HG03196 (cell line): ENCODE results near the gene OBI1.
A peak's percentile ranks its signal among the peaks of the same experiment; 100 is the strongest.

Experiments used
- ATAC-seq: cut with Tn5 transposase; IDR thresholded peaks from one replicate; pipeline ENCODE4 v1.9.1; 2021; ENCODE audit not compliant: unreplicated experiment

The OBI1 gene, protein sequence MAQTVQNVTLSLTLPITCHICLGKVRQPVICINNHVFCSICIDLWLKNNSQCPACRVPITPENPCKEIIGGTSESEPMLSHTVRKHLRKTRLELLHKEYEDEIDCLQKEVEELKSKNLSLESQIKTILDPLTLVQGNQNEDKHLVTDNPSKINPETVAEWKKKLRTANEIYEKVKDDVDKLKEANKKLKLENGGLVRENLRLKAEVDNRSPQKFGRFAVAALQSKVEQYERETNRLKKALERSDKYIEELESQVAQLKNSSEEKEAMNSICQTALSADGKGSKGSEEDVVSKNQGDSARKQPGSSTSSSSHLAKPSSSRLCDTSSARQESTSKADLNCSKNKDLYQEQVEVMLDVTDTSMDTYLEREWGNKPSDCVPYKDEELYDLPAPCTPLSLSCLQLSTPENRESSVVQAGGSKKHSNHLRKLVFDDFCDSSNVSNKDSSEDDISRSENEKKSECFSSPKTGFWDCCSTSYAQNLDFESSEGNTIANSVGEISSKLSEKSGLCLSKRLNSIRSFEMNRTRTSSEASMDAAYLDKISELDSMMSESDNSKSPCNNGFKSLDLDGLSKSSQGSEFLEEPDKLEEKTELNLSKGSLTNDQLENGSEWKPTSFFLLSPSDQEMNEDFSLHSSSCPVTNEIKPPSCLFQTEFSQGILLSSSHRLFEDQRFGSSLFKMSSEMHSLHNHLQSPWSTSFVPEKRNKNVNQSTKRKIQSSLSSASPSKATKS

DNA sequence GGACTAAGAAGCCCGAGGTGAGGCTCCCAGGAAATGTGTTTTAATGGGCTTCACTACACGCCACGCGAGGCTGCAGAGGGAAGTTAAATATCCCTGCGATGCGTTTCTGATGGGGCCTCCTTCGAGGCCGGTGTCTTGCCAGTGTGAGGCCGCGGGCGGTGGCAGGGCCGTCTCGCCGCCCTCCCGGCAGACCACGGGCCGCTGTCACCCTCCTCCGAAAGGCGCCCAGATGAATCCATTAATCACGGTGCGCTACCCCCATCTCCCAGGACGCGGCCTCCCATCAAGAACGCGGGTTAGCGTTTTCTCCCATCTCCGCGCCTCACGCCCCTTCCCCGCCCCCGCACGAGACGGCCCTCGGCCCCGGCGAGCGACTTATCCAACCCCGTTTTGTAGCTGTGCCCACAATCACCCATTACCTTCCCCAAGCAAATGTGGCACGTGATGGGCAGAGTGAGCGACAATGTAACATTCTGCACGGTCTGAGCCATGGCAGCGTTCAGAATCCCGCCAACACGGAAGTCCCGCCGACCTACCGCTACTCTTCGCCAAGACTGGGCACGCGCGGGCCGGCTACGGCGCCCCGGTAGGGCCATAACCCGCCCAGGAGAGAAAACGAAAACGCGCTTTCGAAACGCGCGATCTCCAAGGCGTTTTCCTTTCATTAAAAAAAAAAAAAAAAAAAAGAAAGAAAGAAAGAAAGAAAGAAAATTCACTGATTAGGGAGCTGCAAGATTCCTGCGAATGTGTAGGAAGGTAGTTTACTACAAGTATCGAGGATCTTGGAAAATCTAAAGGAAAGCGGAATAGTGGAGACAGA, at the start of gene OBI1:
OBI1 (minus strand) TSS at position 526 of the 820 bp plus-strand sequence; CDS start at position 491, 35 bp downstream.
- peak; percentile 87 for ATAC-seq

DNA sequence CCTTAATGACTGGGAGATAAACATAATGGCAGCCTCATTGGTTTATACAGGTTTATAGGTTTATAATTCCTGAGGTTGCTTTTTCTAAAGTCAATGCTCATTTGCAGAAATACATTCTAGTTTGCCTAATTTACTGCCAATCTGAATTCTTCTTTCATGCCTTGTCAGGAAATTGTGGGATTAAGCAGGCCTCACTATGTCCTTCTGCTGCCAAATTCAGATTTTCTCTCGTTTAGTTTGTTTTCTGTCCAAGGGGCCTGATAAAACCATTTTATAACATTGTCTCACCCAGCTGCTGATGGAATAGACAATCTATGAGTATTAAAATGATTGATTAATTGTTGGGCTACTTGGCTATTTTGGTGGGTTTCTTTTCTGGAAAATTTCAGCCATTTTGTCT, 42.4 kb upstream of the OBI1 start:
- ATAC-seq, result no peak

DNA sequence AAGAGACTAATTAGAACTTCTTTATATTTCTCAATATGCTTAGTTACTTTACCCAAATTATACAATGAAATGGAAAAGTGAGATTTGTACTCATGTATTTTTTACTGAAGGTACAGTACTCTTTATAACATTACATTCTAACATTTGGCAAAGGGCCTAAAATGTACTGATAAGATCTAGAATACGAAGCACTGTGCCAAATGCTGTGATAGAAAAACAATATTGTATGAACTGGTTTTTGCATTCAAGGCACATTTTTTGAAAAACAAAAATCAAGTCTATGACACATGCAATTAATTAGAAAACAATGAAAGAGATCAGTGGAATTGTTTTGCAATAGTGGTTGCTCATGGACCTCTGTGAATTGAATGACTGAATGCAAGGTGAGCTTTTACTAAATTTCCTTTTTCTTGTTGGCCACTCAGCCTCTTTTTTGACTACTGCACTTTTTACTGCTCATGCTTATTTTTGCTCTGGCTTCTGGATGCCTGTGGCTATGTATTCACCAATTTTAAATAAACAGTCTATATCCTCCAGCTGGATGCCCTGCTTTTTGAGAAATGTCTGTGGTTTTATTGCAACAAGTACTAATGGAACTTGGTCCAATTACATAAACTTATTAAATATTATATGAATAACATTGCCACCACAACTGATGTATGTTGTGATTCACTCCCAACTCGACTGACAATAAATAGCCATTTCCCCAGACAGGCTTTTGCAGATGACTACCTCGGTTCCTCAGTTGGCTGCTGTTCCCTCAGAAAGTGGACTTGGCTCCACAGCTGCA, 41.4 kb upstream of the OBI1 start:
- no peak for ATAC-seq

- no peak for ATAC-seq
Observed at GRCh38 chr13:78689011-78689410, 30.1 kb upstream of the OBI1 start.

- no peak for ATAC-seq
Observed at GRCh38 chr13:78686461-78686860, 27.5 kb upstream of the OBI1 start.

DNA sequence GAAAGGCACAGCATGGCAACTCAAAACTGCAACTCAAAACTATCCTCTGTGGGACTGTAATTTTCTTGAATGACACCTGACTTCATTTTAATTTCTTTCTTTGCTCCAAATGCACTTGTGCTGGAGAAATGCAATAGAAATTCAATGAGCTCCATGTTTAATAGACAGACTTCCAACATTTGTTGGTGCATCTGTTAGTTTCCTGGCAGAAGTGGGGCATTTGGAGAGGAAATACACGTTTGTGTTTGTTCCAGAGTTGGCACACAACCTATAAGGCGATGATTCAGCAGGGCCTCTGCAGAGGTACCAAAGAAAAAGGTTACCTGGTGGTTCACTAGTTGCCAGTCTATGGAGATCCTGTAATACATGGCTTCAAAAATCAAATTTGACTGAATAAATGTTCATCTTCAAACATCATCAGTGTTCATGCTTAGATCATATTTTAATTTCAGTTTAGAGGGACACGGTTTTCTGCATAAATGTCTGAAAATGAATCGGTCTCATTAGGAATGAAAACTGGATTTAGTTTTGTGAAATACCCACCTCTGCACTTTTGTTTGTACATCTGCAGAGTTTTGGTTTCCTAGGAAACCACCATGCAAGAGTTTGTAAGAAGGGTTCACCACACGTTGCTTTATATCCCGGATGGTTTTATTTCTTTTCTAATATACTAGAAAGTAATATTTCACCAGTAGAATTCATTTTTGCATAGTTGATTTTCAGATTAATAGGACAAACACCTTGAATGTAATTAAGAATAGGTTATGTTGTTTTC, 21.8 kb upstream of the OBI1 start:
- no peak for ATAC-seq

DNA sequence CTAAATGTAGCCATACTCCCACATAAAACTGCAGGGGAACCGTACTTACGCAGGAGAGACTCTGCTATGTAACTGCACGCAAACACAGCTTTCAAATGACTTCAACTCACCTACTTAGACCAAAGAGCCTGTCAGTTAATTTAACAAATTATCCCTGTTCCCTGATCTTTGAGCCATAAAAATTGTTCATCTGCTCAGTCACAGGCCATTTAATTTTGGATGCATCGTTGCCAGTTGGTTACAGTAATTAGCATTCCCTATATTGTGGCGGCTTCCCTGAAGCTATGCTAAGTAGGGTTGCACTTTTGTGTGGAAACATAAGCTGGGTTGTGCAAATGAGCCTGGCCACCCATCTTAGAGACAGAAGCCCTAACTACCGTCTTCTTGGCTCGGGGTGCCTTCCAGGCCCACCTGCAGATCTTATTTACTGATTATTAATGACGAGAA, 21.2 kb upstream of the OBI1 start:
- ATAC-seq, result no peak

DNA sequence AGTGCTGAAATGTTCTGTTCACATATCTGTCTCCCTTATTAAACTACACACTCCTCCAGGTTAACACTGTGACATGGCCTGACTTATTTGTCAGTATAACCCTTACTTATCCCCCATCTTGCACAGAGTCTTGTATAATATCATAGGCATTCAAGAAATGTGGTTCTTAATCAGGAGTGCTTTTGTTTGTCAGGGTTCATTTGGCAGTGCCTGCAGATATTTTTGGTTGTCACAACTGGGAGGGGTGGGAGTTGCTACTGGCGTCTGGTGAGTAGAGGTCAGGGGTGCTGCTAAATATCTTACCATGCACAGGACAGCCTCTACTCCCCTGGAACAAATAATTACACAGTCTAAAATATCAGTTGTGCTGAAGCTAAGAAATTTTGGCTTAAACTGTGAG, 20.4 kb upstream of the OBI1 start:
- ATAC-seq, result no peak

- ATAC-seq, result no peak
Observed at GRCh38 chr13:78675112-78675511, 16.2 kb upstream of the OBI1 start.

DNA sequence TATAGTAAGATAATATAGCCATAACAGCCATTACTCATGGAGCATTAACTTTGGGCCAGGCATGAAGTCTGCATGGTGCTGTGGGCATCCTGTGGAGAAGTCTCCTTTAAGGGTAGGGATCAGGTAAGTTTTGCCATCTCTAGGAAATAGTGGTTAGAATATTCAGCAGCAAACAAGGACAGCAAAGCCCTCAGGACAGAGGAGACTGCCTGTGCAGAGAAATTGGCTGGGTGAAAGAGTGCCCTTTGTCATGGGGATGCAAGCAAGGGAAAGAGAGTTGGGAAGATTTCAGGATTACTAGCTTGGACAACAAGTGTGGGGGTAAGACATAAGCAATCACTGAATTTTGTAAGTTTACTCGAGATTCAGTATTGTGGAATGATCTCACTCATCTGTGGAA, 15.7 kb upstream of the OBI1 start:
- no peak for ATAC-seq

- ATAC-seq, result peak; percentile 25
Observed at GRCh38 chr13:78662467-78662866, 3.5 kb upstream of the OBI1 start.

GRCh38 chr13:78660495-78660857, 1.5 kb upstream of the OBI1 start:
- ATAC-seq, result no peak

DNA sequence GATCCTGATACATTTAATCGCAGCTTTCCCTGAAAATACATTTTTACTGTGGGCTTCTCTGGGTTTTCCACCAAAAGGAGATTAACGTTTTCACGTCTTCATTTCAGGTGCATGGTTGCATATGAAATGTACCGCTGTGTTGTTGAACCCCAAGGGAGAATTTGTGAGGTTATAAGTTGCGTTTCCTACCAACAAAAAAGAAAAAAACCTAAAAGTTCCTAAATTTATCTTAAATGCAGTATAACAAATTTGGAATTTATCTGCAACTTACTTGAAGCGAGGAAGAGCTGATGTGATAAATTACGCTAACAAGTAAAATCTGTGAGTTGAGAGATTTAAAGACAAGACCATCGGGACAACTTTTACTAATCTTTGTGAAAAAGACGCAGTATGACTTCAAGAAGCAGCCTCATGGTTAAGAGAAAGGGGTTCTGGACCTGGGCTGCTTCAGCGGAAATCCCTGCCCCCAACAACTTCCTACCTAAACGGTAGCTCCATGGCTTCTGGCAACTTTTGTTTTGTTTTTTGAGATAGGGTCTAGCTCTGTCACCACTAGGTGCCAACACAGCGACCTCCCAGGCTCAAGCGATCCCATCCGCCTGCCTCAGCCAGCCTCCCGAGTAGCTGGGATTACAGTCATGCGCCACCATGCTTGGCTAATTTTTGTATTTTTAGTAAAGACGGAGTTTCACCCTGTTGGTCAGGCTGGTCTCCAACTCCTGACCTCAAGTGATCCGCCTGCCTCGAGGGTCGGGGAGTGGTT, 958 bp upstream of the OBI1 start:
- ATAC-seq, result peak; percentile 26

DNA sequence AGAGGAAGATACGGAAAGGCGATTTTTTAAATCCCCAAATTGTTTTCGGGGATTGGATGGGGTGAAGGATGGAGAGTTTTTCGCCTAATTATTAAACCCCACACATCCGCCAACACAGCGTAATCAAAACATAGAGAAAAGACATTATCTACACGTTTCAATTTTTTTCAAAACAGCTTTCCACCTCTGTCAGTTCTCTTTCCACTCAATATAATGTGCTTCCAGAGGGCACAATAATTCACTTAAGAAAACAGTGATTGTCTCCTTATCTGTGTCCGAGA, 435 bp upstream of the OBI1 start:
- no peak for ATAC-seq

GRCh38 chr13:78657699-78658629, 991 bp downstream of the OBI1 start:
- peak; percentile 14 for ATAC-seq

- ATAC-seq, result no peak
Observed at GRCh38 chr13:78655906-78656305, 3.0 kb downstream of the OBI1 start.

GRCh38 chr13:78655007-78655406, 3.9 kb downstream of the OBI1 start:
- ATAC-seq, result no peak

DNA sequence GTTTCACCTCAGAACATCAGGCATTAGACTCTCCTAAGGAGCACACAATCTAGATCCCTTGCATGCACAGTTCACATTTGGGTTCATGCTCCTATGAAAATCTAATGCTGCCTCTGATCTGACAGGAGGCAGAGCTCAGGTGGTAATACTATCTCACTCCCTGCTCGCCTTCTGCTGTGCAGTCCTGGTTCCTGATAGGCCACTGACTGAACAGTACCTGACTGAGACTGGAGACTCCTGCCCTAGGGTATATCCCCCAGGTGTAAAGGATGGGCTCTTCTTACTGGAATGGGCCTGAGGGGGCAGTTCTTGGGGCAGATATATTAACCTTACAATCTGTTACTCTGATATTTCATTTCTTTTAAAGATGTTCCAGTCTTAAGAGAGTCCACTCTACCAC, 6.3 kb downstream of the OBI1 start:
- no peak for ATAC-seq
